Adrenal gland (tissue), 5 donors: ENCODE results near the gene CMYA5.

Experiments used
- CTCF ChIP-seq, 6 experiments: fragments of 450-650 bp in 4 of 6; fragments of 200-600 bp in 2 of 6; sonication (generic) in 1 of 6; IDR thresholded peaks; 1 replicate in 5 of 6; 2 replicates in 1 of 6; pipeline versions ENCODE4 v1.5.1 to v1.8.0; 2016 to 2021; ENCODE audit warnings: antibody characterized with exemption in 6 of 6, mild to moderate bottlenecking in 2 of 6, moderate library complexity in 1 of 6
- POLR2A ChIP-seq, 2 donors: fragments of 450-650 bp; IDR thresholded peaks; one replicate each; pipeline ENCODE4 v1.6.1; 2017; ENCODE audit warnings: antibody characterized with exemption in 2 of 2, mild to moderate bottlenecking in 2 of 2, moderate library complexity in 1 of 2
- donor health status: DM: no; HTN: no; CAD: no.

GRCh38 chr5:79699763-79700400 lies 10.2 kb downstream of the CMYA5 start:
- TF ChIP-seq CTCF (IDR thresholded peaks at IDR 0.05) (no peak), POLR2A (IDR thresholded peaks at IDR 0.05) (no peak)
